ENCODE results near the gene NIPAL3.
A peak's percentile ranks its signal among the peaks of the same experiment; 100 is the strongest.

Gene NIPAL3

GRCh38 chr1:24389231-24389678 is 26.3 kb upstream of the NIPAL3 start:
- no peaks in the 10 kb centered on the region for H3K27me3 ChIP-seq (ENCODE audit: insufficient read depth, poor library complexity, severe bottlenecking)
- no peak overlapping the region for H3K27ac ChIP-seq (replicated peaks)
- DNase-seq (ENCODE audit: low read depth in 1 of 2, low spot score in 1 of 2), result no peak
- TF ChIP-seq CTCF (IDR thresholded peaks at IDR 0.05; ENCODE audit: insufficient read depth, low read length) (no peak), REST (IDR thresholded peaks at IDR 0.05; ENCODE audit: insufficient replicate concordance, low read depth) (no peak), GABPA (IDR thresholded peaks at IDR 0.05; ENCODE audit: low read depth) (no peak), POLR2AphosphoS5 (IDR thresholded peaks at IDR 0.05; ENCODE audit: low read depth) (no peak), SPI1 (IDR thresholded peaks at IDR 0.05; ENCODE audit: borderline replicate concordance, low read depth) (no peak)
- no peak overlapping the region for H3K4me3 ChIP-seq (replicated peaks; ENCODE audit: insufficient read depth, low read length)

DNA sequence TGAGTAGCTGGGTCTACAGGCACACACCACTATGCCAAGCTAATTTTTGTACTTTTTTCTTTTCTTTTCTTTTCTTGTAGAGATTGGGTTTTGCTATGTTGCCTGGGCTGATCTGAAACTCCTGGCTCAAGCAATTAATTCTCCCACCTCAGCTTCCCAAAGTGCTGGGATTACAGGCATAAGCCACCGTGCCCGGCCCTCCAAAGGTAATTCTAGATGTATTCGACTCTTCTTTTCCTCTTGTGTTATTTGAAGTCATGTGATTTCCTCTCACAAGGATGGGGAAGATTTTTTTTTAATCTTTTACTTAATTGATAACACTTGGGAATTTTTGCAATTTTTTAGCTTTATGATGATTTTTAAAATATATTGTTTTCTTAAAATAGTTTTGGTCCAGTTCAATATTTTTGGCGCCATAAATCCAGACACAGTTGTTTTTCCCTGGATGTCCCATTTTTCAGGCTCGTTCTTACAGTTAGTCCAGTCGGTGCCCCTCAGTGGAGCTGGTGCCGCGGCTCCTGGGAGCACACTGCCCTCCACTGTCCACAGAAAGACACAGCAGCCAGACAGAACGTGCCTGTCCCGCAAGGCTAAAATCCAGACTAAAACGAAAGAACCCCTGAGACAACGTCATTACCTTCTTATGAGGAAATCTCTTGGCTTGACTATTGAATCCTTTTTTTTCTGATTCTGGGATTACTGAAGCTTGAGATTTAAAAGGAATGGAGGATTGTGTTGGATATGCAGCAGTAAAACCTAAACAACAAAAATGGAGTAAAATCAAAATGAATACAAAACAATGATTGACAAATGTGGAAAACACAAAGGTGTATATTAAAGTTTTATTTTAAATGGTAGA is 24.4 kb upstream of the NIPAL3 start:
- no peak overlapping the region for H3K4me3 ChIP-seq (replicated peaks; ENCODE audit: insufficient read depth, low read length)
- H3K27me3 ChIP-seq (ENCODE audit: insufficient read depth, poor library complexity, severe bottlenecking), result no peaks in the 10 kb centered on the region
- DNase-seq (ENCODE audit: low read depth in 1 of 2, low spot score in 1 of 2), result peak; percentile 54 to 65
- TF ChIP-seq CTCF (IDR thresholded peaks at IDR 0.05; ENCODE audit: insufficient read depth, low read length), result peak; percentile 85
- TF ChIP-seq REST (IDR thresholded peaks at IDR 0.05; ENCODE audit: insufficient replicate concordance, low read depth), result no peak
- TF ChIP-seq SPI1 (IDR thresholded peaks at IDR 0.05; ENCODE audit: borderline replicate concordance, low read depth), result no peak
- TF ChIP-seq POLR2AphosphoS5 (IDR thresholded peaks at IDR 0.05; ENCODE audit: low read depth), result no peak
- no peak for TF ChIP-seq GABPA (IDR thresholded peaks at IDR 0.05; ENCODE audit: low read depth)
- H3K27ac ChIP-seq (replicated peaks), result no peak overlapping the region

- peak in 1 of 2 experiments; percentile 52 for DNase-seq (ENCODE audit: low read depth in 1 of 2, low spot score in 1 of 2)
- TF ChIP-seq CTCF (IDR thresholded peaks at IDR 0.05; ENCODE audit: insufficient read depth, low read length), result peak; percentile 67
- no peak for TF ChIP-seq GABPA (IDR thresholded peaks at IDR 0.05; ENCODE audit: low read depth)
- H3K4me3 ChIP-seq (replicated peaks; ENCODE audit: insufficient read depth, low read length), result no peak overlapping the region
- H3K27me3 ChIP-seq (ENCODE audit: insufficient read depth, poor library complexity, severe bottlenecking), result no peaks in the 10 kb centered on the region
- H3K27ac ChIP-seq (replicated peaks), result no peak overlapping the region
Measured at GRCh38 chr1:24391882-24392603, 23.6 kb upstream of the NIPAL3 start.
